ENCODE data around the gene CNKSR2. TPM values are rescaled to one million over a fixed set of nuclear protein-coding genes. Genes with fewer than 3 reads are reported as not detected.

CNKSR2 gene
- total RNA-seq (2021) (5.2 to 11.3 TPM (median 7.7 TPM) in 3 replicates), Bru-seq, nascent RNA (percentile 56 among the genes with signal in this experiment)
- long read RNA-seq, experiment 1, full-length matches to known transcripts: 28 of 41 reads
- long read RNA-seq, experiment 1, partial matches to known transcripts: 6 of 41 reads
- long read RNA-seq, experiment 1, other reads (novel, unspliced or antisense): 7 of 41 reads
- long read RNA-seq, experiment 2, partial matches to known transcripts: 2 of 5 reads
- long read RNA-seq, experiment 2, other reads (novel, unspliced or antisense): 3 of 5 reads
- long read RNA-seq, experiment 3, partial matches to known transcripts: 0 of 2 reads
- long read RNA-seq, experiment 3, other reads (novel, unspliced or antisense): 1 of 2 reads

- Mint-ChIP-seq H3K27me3 (ENCODE audit: low read depth) (peaks cover 22% of the 10 kb centered on the region), H3K36me3 (no peaks in the 10 kb centered on the region), H3K4me3 (peak within 1 kb of the TSS; percentile 87), H3K27ac (no peak within 1 kb of the TSS), H3K4me1 (peaks cover 19% of the 10 kb centered on the region), H3K9me3 (no peaks in the 10 kb centered on the region)
- ChIA-PET POLR2A (interaction anchor here (0.6 to 0.7 kb wide), 2 partner anchors 16 to 402 kb away, joined by 3 to 4 read pairs; no protein-coding TSS in a partner anchor), CTCF (no interaction called here)
- peak; percentile 78 for DNase-seq (ENCODE audit: low spot score)
- ATAC-seq: peak; percentile 80
- TF ChIP-seq TCF7 (CRISPR knock-in tag; IDR thresholded peaks at IDR 0.05; ENCODE audit: low read depth) (peak; percentile 92; the same call in 1 of the 2 replicates), SMAD4 (CRISPR knock-in tag; IDR thresholded peaks at IDR 0.05) (no peak), PRRX2 (CRISPR knock-in tag; IDR thresholded peaks at IDR 0.05) (no peak), CREB1 (CRISPR knock-in tag; IDR thresholded peaks at IDR 0.05) (peak; percentile 53; the same call in 1 of the 2 replicates), FOXP4 (CRISPR knock-in tag; IDR thresholded peaks at IDR 0.05) (peak; percentile 97), ARID4B (CRISPR knock-in tag; IDR thresholded peaks at IDR 0.05; ENCODE audit: borderline replicate concordance) (peak; percentile 72; the same call in 1 of the 2 replicates), PRDM15 (CRISPR knock-in tag; IDR thresholded peaks at IDR 0.05) (no peak), CTCF (IDR thresholded peaks at IDR 0.05) (no peak), HMGA2 (CRISPR knock-in tag; IDR thresholded peaks at IDR 0.05) (no peak), GRHL2 (CRISPR knock-in tag; IDR thresholded peaks at IDR 0.05; ENCODE audit: insufficient replicate concordance, severe bottlenecking) (no peak), AR (CRISPR knock-in tag; IDR thresholded peaks at IDR 0.05) (no peak), ZNF219 (CRISPR knock-in tag; IDR thresholded peaks at IDR 0.05; ENCODE audit: borderline replicate concordance) (peak; percentile 55; the same call in 1 of the 2 replicates), ZNF317 (CRISPR knock-in tag; IDR thresholded peaks at IDR 0.05; ENCODE audit: borderline replicate concordance, low read depth) (0 out of 2 replicates have a peak, but pooled peaks have one; percentile 14), ZNF423 (CRISPR knock-in tag; IDR thresholded peaks at IDR 0.05) (no peak)
- TF ChIP-seq, protein P1, sequence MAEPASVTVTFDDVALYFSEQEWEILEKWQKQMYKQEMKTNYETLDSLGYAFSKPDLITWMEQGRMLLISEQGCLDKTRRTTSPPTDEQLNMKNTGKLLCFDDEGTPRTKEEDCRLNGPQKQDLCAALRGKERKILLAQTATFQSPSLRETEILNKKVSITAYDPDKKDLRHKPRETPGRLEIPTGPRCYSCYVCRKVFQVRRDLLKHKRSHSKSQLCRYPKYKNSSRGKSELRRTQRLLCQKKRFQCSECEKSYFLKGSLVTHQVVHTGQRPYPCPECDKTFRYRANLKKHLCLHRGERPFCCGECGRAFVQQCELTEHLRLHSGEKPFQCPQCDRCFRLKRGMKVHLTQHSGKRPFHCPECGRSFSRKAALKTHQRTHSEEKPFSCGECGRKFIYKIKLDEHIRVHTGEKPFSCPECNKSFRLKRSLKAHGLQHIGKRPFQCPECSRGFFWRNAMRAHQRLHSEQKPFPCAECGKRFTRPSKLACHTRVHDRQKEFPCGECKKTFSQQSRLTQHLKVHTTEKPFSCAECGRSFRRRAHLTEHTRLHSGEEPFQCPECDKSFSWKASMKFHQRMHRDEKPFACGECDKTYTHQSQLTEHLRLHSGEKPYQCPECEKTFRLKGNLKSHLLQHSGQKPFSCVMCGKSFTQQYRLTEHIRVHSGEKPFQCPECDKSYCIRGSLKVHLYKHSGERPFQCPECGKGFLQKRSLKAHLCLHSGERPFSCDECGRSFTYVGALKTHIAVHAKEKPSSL (CRISPR knock-in tag; conservative IDR thresholded peaks at IDR 0.05): no peak
These were observed at the start of gene CNKSR2 for GRCh38 chrX:21374163-21374993. CNKSR2 (plus strand) TSS chrX:21374418; CDS start chrX:21374898, 480 bp downstream.

All from WTC11 (cell line).